ENCODE measurements around the gene EGFR. TPM values are rescaled to one million over a fixed set of nuclear protein-coding genes. Genes with fewer than 3 reads are reported as not detected.

The EGFR gene
- total and polyA plus RNA-seq, 2 donors (not counting 3 experiments of a cell fraction or from before 2014, with no cell fraction given), result 1.5 to 4.1 TPM

- BruUV-seq (replicated peaks), result no TSS peak
- CTCF ChIA-PET, result no interaction called here
- H3K4me2 ChIP-seq (ENCODE audit: insufficient read depth, low read length), result no peak overlapping the region
- H3K4me3 ChIP-seq (replicated peaks in 1 of 3; ENCODE audit: insufficient read depth in 1 of 3, low read depth in 1 of 3, low read length in 3 of 3), result no peak overlapping the region
- H3K79me2 ChIP-seq (ENCODE audit: control insufficient read depth, insufficient read depth, low read length), result no peaks in the 10 kb centered on the region
- DNase-seq (ENCODE audit: low read depth, low spot score) (no peak), FAIRE-seq (no peak)
- H3K27ac ChIP-seq (ENCODE audit: insufficient read depth, low read depth, low read length), result no peak overlapping the region
- peaks cover 24 to 48% of the 10 kb centered on the region in 2 experiments for H3K27me3 ChIP-seq (ENCODE audit: control insufficient read depth in 2 of 2, insufficient read depth in 2 of 2, low read length in 2 of 2)
- H2AFZ ChIP-seq (ENCODE audit: low read depth, low read length), result no peak overlapping the region
- intact Hi-C loops (cut with micrococcal nuclease) (loop anchor here (1.0 kb wide), 1 partner anchor 10 kb away; no protein-coding TSS in a partner anchor), dilution Hi-C loops (cut with MboI; ENCODE audit: extremely low pct_ligation_motif_present, low sequenced_read_pairs) (no loop called here)
- POLR2A ChIA-PET, result no interaction called here
- peaks cover 8% of the 10 kb centered on the region for H3K4me1 ChIP-seq (ENCODE audit: control insufficient read depth, extremely low read depth, insufficient read depth, low read length)
- no peaks in the 10 kb centered on the region for H3K9me1 ChIP-seq (replicated peaks; ENCODE audit: control insufficient read depth, extremely low read depth, insufficient read depth, low read length)
- H3K36me3 ChIP-seq (ENCODE audit: control insufficient read depth in 2 of 2, extremely low read depth in 1 of 2, insufficient read depth in 2 of 2, low read length in 2 of 2), result no peaks in the 10 kb centered on the region
- TF ChIP-seq POLR2A (IDR thresholded peaks at IDR 0.05; ENCODE audit: low read depth, low read length), result no peak
- no peaks in the 10 kb centered on the region for H3K9me3 ChIP-seq (replicated peaks; ENCODE audit: control insufficient read depth, insufficient read depth, low read length)
- no peaks in the 10 kb centered on the region for H4K20me1 ChIP-seq (replicated peaks; ENCODE audit: control insufficient read depth, extremely low read depth, insufficient read depth, low read length)
- no peak overlapping the region for H3K9ac ChIP-seq (replicated peaks; ENCODE audit: extremely low read depth, insufficient read depth, low read length)
Observed at GRCh38 chr7:54986716-54987115, 32.1 kb upstream of the EGFR start.

- Histone ChIP-seq H4K20me1 (replicated peaks; ENCODE audit: control insufficient read depth, extremely low read depth, insufficient read depth, low read length) (no peaks in the 10 kb centered on the region), H3K36me3 (ENCODE audit: control insufficient read depth in 2 of 2, extremely low read depth in 1 of 2, insufficient read depth in 2 of 2, low read length in 2 of 2) (no peaks in the 10 kb centered on the region), H3K27me3 (ENCODE audit: control insufficient read depth in 2 of 2, insufficient read depth in 2 of 2, low read length in 2 of 2) (peaks cover 19 to 40% of the 10 kb centered on the region in 2 experiments), H3K4me1 (ENCODE audit: control insufficient read depth, extremely low read depth, insufficient read depth, low read length) (peaks cover 8% of the 10 kb centered on the region), H3K4me2 (ENCODE audit: insufficient read depth, low read length) (no peak overlapping the region), H2AFZ (ENCODE audit: low read depth, low read length) (no peak overlapping the region), H3K4me3 (replicated peaks in 1 of 3; ENCODE audit: insufficient read depth in 1 of 3, low read depth in 1 of 3, low read length in 3 of 3) (no peak overlapping the region), H3K9me3 (replicated peaks; ENCODE audit: control insufficient read depth, insufficient read depth, low read length) (no peaks in the 10 kb centered on the region), H3K9ac (replicated peaks; ENCODE audit: extremely low read depth, insufficient read depth, low read length) (no peak overlapping the region), H3K9me1 (replicated peaks; ENCODE audit: control insufficient read depth, extremely low read depth, insufficient read depth, low read length) (no peaks in the 10 kb centered on the region), H3K79me2 (ENCODE audit: control insufficient read depth, insufficient read depth, low read length) (no peaks in the 10 kb centered on the region), H3K27ac (ENCODE audit: insufficient read depth, low read depth, low read length) (no peak overlapping the region)
- ChIA-PET CTCF (interaction anchor here (1.9 kb wide), 1 partner anchor 267 kb away, joined by 7 read pairs; no protein-coding TSS in a partner anchor), POLR2A (no interaction called here)
- FAIRE-seq (no peak), DNase-seq (ENCODE audit: low read depth, low spot score) (no peak)
- no TSS peak for BruUV-seq (replicated peaks)
- dilution Hi-C loops (cut with MboI; ENCODE audit: extremely low pct_ligation_motif_present, low sequenced_read_pairs) (no loop called here), intact Hi-C loops (cut with micrococcal nuclease) (loop anchor here (1.0 kb wide), 1 partner anchor 9 kb away; no protein-coding TSS in a partner anchor)
- TF ChIP-seq POLR2AphosphoS5 (IDR thresholded peaks at IDR 0.05; ENCODE audit: insufficient read depth, low read depth, low read length), result no peak
- TF ChIP-seq MYC (IDR thresholded peaks at IDR 0.05; ENCODE audit: low read depth, low read length), result no peak
- TF ChIP-seq GATA2 (IDR thresholded peaks at IDR 0.05; ENCODE audit: insufficient read depth, insufficient read length, low read depth, low read length), result no peak
- no peak for TF ChIP-seq FOS (IDR thresholded peaks at IDR 0.05; ENCODE audit: borderline replicate concordance, insufficient read depth, low read length)
- no peak for TF ChIP-seq JUN (IDR thresholded peaks at IDR 0.05; ENCODE audit: borderline replicate concordance, insufficient read depth, insufficient read length, low read depth)
- TF ChIP-seq MAX (IDR thresholded peaks at IDR 0.05; ENCODE audit: insufficient read depth, insufficient read length), result no peak
- no peak for TF ChIP-seq EZH2 (IDR thresholded peaks at IDR 0.05; ENCODE audit: borderline replicate concordance, low read depth, low read length, severe bottlenecking)
- no peak for TF ChIP-seq CTCF (IDR thresholded peaks at IDR 0.05; ENCODE audit: extremely low read depth in 1 of 2, insufficient read depth in 1 of 2, low read depth in 1 of 2, low read length in 2 of 2)
- no peak for TF ChIP-seq POLR2A (IDR thresholded peaks at IDR 0.05; ENCODE audit: low read depth, low read length)
Observed at GRCh38 chr7:54987772-54988171, 31.0 kb upstream of the EGFR start.

All from endothelial cell of umbilical vein (primary cell).